Loucy (cell line): ENCODE measurements around the gene ACSS2.
"Not testable (repeated sequence)": the region's sequence is repeated elsewhere in the genome, so short reads cannot be mapped to it uniquely, and the experiment has no call there.

Experiments used
- H2AFZ ChIP-seq: fragments of 200-600 bp; sonication (generic); 2 replicates; pipeline ENCODE4 v1.6.0; 2016; ENCODE audit warnings: antibody characterized with exemption, mild to moderate bottlenecking, low read length, moderate library complexity
- H3F3A ChIP-seq: fragments of 200-600 bp; 2 replicates; pipeline ENCODE4 v1.6.0; 2016; ENCODE audit warnings: antibody characterized with exemption, low read depth, mild to moderate bottlenecking
- H3K27me3 ChIP-seq: fragments of 200-600 bp; sonication (generic); 2 replicates; pipeline ENCODE4 v1.6.1; 2014; ENCODE audit warnings: low read length, mild to moderate bottlenecking; ENCODE audit not compliant: insufficient read depth, poor library complexity, severe bottlenecking
- H3K36me3 ChIP-seq: fragments of 200-600 bp; sonication (generic); 2 replicates; pipeline ENCODE4 v1.6.1; 2016; ENCODE audit warnings: low read length; ENCODE audit not compliant: insufficient read depth
- H3K4me1 ChIP-seq: fragments of 200-600 bp; sonication (generic); 2 replicates; pipeline ENCODE4 v1.5.1; 2014; ENCODE audit warnings: low read length, mild to moderate bottlenecking; ENCODE audit not compliant: insufficient read depth, poor library complexity, severe bottlenecking
- H3K4me2 ChIP-seq: fragments of 200-600 bp; sonication (generic); 2 replicates; pipeline ENCODE4 v1.6.0; 2014; ENCODE audit warnings: antibody characterized with exemption, low read length, low read depth, mild to moderate bottlenecking; ENCODE audit not compliant: poor library complexity, severe bottlenecking
- H3K4me3 ChIP-seq: fragments of 200-600 bp; sonication (generic); 2 replicates; pipeline ENCODE4 v1.5.1; 2014; ENCODE audit warnings: low read length, mild to moderate bottlenecking, mixed read lengths; ENCODE audit not compliant: poor library complexity, severe bottlenecking
- H3K79me2 ChIP-seq: fragments of 200-600 bp; sonication (generic); 2 replicates; pipeline ENCODE4 v1.6.1; 2014; ENCODE audit warnings: low read length; ENCODE audit not compliant: insufficient read depth
- H3K9ac ChIP-seq: fragments of 200-600 bp; sonication (generic); 2 replicates; pipeline ENCODE4 v1.6.0; 2014; ENCODE audit warnings: mild to moderate bottlenecking, low read depth, low read length, moderate library complexity; ENCODE audit not compliant: poor library complexity, severe bottlenecking
- H3K9me2 ChIP-seq: fragments of 200-600 bp; sonication (generic); replicated peaks from 2 replicates; pipeline ENCODE4 v1.6.1; 2016; ENCODE audit warnings: low read depth, low read length, mixed read lengths
- H3K9me3 ChIP-seq: fragments of 200-600 bp; sonication (generic); 2 replicates; pipeline ENCODE4 v1.6.1; 2014; ENCODE audit warnings: mild to moderate bottlenecking, antibody characterized with exemption, low read length, low read depth; ENCODE audit not compliant: insufficient read depth
- H4K20me1 ChIP-seq: fragments of 200-600 bp; sonication (generic); 2 replicates; pipeline ENCODE4 v1.6.0; 2014; ENCODE audit warnings: antibody characterized with exemption, low read length, mild to moderate bottlenecking; ENCODE audit not compliant: insufficient read depth, poor library complexity, severe bottlenecking
- CTCF ChIP-seq: fragments of 200-600 bp; sonication (generic); conservative IDR thresholded peaks from 2 replicates; pipeline ENCODE4 v1.5.1; 2014; ENCODE audit warnings: mild to moderate bottlenecking, antibody characterized with exemption, low read length
- EZH2phosphoT487 ChIP-seq: fragments of 200-600 bp; IDR thresholded peaks from 2 replicates; pipeline ENCODE4 v1.6.1; 2018; ENCODE audit warnings: antibody characterized with exemption, mild to moderate bottlenecking, moderate library complexity, borderline replicate concordance

ACSS2 gene

DNA sequence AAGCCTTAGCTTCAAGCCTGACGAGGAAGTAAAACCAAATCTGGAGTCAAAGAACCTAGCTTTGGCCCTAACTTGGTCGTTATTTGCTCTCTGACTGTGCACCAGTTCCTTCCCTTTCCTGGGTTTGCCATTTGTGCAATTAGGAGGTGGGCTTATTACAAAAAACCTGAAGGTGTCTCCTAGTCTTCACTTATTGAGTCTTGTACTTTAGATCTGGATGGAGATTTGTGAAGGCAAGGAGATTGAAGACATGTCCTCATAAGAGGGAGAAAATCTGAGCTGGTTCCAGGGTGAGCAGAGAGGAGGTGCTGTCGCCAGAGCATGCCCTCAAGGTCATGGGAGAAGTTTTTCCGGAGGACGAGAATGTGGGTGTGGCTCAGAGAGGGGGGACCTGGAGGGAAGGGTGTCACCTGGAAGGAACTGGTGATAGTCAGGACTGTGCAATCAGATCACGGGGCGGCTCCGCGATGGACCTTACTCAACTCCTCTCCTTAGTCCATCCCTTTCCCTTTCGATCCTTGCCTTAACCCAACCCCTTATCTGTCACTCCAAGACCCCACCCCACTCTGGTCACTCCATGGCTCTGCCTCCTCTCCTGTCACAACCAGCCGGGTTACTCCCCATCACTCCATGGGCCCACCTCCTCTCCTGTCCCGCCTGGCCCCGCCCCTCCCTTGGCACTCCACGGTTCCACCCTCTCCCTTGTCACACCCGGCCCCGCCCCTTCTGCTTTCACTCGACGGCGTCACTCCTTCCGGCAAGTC lies 588 bp upstream of the ACSS2 start:
- Histone ChIP-seq H2AFZ (peak overlapping the region; percentile 85; the same call in 1 of the 2 replicates), H3K9ac (peak overlapping the region; percentile 55), H3F3A (no peaks in the 10 kb centered on the region), H3K36me3 (no peaks in the 10 kb centered on the region), H3K79me2 (peaks cover 13% of the 10 kb centered on the region; the same call in 1 of the 2 replicates), H3K4me1 (peaks cover 39% of the 10 kb centered on the region), H4K20me1 (no peaks in the 10 kb centered on the region), H3K9me3 (no peaks in the 10 kb centered on the region), H3K27me3 (no peaks in the 10 kb centered on the region), H3K4me2 (peak overlapping the region; percentile 71), H3K4me3 (peak overlapping the region; percentile 81), H3K9me2 (no peaks in the 10 kb centered on the region)
- no peak; the same call in none of the 2 replicates for TF ChIP-seq CTCF
- no peak for TF ChIP-seq EZH2phosphoT487

DNA sequence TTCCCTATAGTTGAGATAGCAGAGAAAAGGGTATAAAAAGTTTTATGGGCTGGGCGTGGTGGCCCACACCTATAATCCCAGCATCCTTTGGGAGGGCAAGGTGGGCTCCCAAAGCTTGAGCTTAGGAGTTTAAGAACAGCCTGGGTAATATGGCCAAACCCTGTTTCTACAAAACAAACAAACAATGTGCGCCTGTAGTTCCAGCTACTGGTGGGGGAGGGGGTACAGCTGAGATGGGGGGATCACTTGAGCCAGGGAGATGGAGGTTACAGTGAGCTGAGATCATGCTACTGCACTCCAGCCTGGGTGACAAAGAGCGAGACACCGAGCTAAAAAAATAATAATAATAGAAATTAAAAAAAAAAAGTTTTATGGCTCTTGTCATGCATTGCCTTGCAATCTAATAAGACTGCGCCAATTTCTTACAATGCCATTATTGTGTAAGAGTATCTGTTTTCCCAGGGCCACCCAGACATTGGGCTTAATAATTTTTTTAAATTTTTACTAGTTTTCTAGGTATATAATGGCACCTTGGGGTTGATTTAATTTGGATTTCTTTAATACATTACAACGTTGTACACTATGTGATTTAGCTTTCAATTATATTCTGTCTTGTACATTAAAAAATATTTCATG lies 3.9 kb downstream of the ACSS2 start:
- no peak overlapping the region for H3K4me2 ChIP-seq
- no peaks in the 10 kb centered on the region for H3K79me2 ChIP-seq

GRCh38 chr20:34880971-34881370 lies 4.6 kb downstream of the ACSS2 start:
- not testable (repeated sequence) for H3K4me2 ChIP-seq, H3K9me3 ChIP-seq, H3K9ac ChIP-seq, H2AFZ ChIP-seq, H3K27me3 ChIP-seq, H4K20me1 ChIP-seq, H3K9me2 ChIP-seq, H3F3A ChIP-seq, H3K79me2 ChIP-seq, H3K4me3 ChIP-seq, H3K4me1 ChIP-seq, H3K36me3 ChIP-seq

More for the DNA sequence above, 3.9 kb downstream of the ACSS2 start:
- H4K20me1 ChIP-seq: no peaks in the 10 kb centered on the region
- H2AFZ ChIP-seq: no peak overlapping the region
- H3K27me3 ChIP-seq: no peaks in the 10 kb centered on the region
- H3K9ac ChIP-seq: no peak overlapping the region
- no peaks in the 10 kb centered on the region for H3K9me2 ChIP-seq
- H3K9me3 ChIP-seq: no peaks in the 10 kb centered on the region
- H3K4me1 ChIP-seq: peaks cover 13% of the 10 kb centered on the region
- TF ChIP-seq EZH2phosphoT487: no peak
- no peak for TF ChIP-seq CTCF
- H3K4me3 ChIP-seq: no peak overlapping the region
- H3K36me3 ChIP-seq: no peaks in the 10 kb centered on the region
- H3F3A ChIP-seq: no peaks in the 10 kb centered on the region
